HepG2 (cell line): ENCODE data around the gene CELF2. TPM values are rescaled to one million over a fixed set of nuclear protein-coding genes. Genes with fewer than 3 reads are reported as not detected.

Experiments used
- ATAC-seq: fragments of 200-7000 bp; cut with Tn5 transposase; 3 replicates; pipeline ENCODE4 v1.9.1; 2020; ENCODE audit warnings: mild to moderate bottlenecking, moderate library complexity
- BruUV-seq: library from RNA; stranded (reverse); fragments of 400-500 nt; replicated peaks from 2 replicates; lab custom pipeline; 2021; lab: Mats Ljungman, UMichigan
- CTCF ChIA-PET: fragments of 300-600 bp; formaldehyde crosslinking; extraction: SDS; loops from one replicate; lab custom pipeline; 2021; ENCODE audit warnings: low total read pairs, inconsistent platforms, low intra/inter-chr PET ratio; lab: Yijun Ruan, JAX
- POLR2A ChIA-PET: fragments of 350-600 bp; sonication (Branson Sonifier 250); formaldehyde crosslinking; loops from one replicate; lab custom pipeline; 2020; ENCODE audit warnings: antibody characterized with exemption, inconsistent platforms; lab: Yijun Ruan, JAX
- DNase-seq: peaks from one replicate; pipeline ENCODE4 v3.0.0-alpha.2; 2015; ENCODE audit warnings: low spot score
- FAIRE-seq: peaks from 3 replicates; lab custom pipeline; 2011; peaks lifted over from hg19 to GRCh38; lab: Jason Lieb, UNC
- H2AFZ ChIP-seq: one replicate; pipeline ENCODE4 v1.6.1; 2011; ENCODE audit warnings: low read length, inconsistent platforms
- H3K27ac ChIP-seq: fragments of 300-600 bp; 3 replicates; pipeline ENCODE4 v1.8.0; 2011; ENCODE audit warnings: mixed run types, mild to moderate bottlenecking, mixed read lengths, low read length, inconsistent platforms; ENCODE audit not compliant: insufficient read depth; ENCODE audit errors: extremely low read length
- H3K27me3 ChIP-seq, 2 experiments: fragments of 200-600 bp in 1 of 2; 2 replicates in 1 of 2; 3 replicates in 1 of 2; pipeline versions ENCODE4 v1.6.0 to v1.8.0; 2011; ENCODE audit warnings: low read length in 2 of 2, mild to moderate bottlenecking in 2 of 2, moderate library complexity in 2 of 2, inconsistent platforms in 1 of 2; ENCODE audit not compliant: insufficient read depth in 2 of 2, control insufficient read depth in 1 of 2
- H3K36me3 ChIP-seq, 2 experiments: fragments of 200-600 bp in 1 of 2; replicated peaks in 1 of 2; 2 replicates in 1 of 2; 3 replicates in 1 of 2; pipeline versions ENCODE4 v1.5.1 to v1.8.0; 2011; ENCODE audit warnings: low read length in 2 of 2, inconsistent platforms in 1 of 2; ENCODE audit not compliant: insufficient read depth in 2 of 2, control insufficient read depth in 1 of 2
- H3K4me1 ChIP-seq: 2 replicates; pipeline ENCODE4 v1.5.1; 2012; ENCODE audit warnings: low read length, inconsistent platforms; ENCODE audit not compliant: insufficient read depth
- H3K4me2 ChIP-seq: 2 replicates; pipeline ENCODE4 v1.6.0; 2011; ENCODE audit warnings: low read depth, low read length, inconsistent platforms
- H3K4me3 ChIP-seq, 3 experiments: fragments of 200-600 bp in 1 of 3; sonication (generic), shearing (Covaris generic) in 1 of 3; replicated peaks in 1 of 3; 2 replicates each; pipeline ENCODE4 v1.5.1; 2011 to 2016; ENCODE audit warnings: low read length in 3 of 3, inconsistent platforms in 2 of 3, low read depth in 2 of 3, mild to moderate bottlenecking in 2 of 3, control low read depth in 1 of 3, mixed read lengths in 1 of 3; ENCODE audit not compliant: insufficient read depth in 1 of 3
- H3K79me2 ChIP-seq: one replicate; pipeline ENCODE4 v1.6.1; 2011; ENCODE audit warnings: low read length, inconsistent platforms; ENCODE audit not compliant: insufficient read depth
- H3K9ac ChIP-seq: 2 replicates; pipeline ENCODE4 v1.6.0; 2011; ENCODE audit warnings: mild to moderate bottlenecking, low read depth, low read length, inconsistent platforms; ENCODE audit not compliant: insufficient read depth
- H3K9me3 ChIP-seq: 2 replicates; pipeline ENCODE4 v1.5.1; 2012; ENCODE audit warnings: mild to moderate bottlenecking, low read length
- H4K20me1 ChIP-seq: 2 replicates; pipeline ENCODE4 v1.6.0; 2011; ENCODE audit warnings: inconsistent platforms, mild to moderate bottlenecking, low read length, moderate library complexity; ENCODE audit not compliant: insufficient read depth
- ETV6 ChIP-seq: sonication (generic); formaldehyde crosslinking; conservative IDR thresholded peaks from 2 replicates; pipeline ENCODE4 v1.4.0; 2020; ENCODE audit warnings: missing genetic modification reagents
- GABPB1 ChIP-seq: IDR thresholded peaks from 2 replicates; pipeline ENCODE4 v1.6.1; 2016; ENCODE audit warnings: mild to moderate bottlenecking, missing genetic modification reagents, moderate library complexity, missing compliant biosample characterization
- NFYB ChIP-seq: sonication (generic); formaldehyde crosslinking; IDR thresholded peaks from 2 replicates; pipeline ENCODE4 v1.4.0; 2020; ENCODE audit warnings: missing genetic modification reagents
- SP4 ChIP-seq: sonication (generic); formaldehyde crosslinking; IDR thresholded peaks from 2 replicates; pipeline ENCODE4 v1.8.1; 2023; ENCODE audit warnings: mild to moderate bottlenecking, missing genetic modification reagents
- ZBTB8A ChIP-seq: sonication (generic); formaldehyde crosslinking; IDR thresholded peaks from 2 replicates; pipeline ENCODE4 v1.4.0; 2020; ENCODE audit warnings: mild to moderate bottlenecking, low read depth, missing genetic modification reagents, borderline replicate concordance
- ZNF878 ChIP-seq: sonication (generic); formaldehyde crosslinking; IDR thresholded peaks from 2 replicates; pipeline ENCODE4 v1.8.1; 2023; ENCODE audit warnings: mild to moderate bottlenecking, missing genetic modification reagents, moderate library complexity
- WGBS: methylation state at CpG from one replicate; pipeline ENCODE4 v1.1.6; 2017; ENCODE audit warnings: low lambda C conversion rate; 5-methylcytosine and 5-hydroxymethylcytosine counted together
- in situ Hi-C: cut with HindIII; loops from 2 replicates; pipeline ENCODE4 v1.10.0; 2017; ENCODE audit warnings: low pct_unique_long_range_greater_than_20kb; ENCODE audit not compliant: extremely low pct_ligation_motif_present
- intact Hi-C: fragments of 100-400 bp; cut with micrococcal nuclease; formaldehyde crosslinking; loops from one replicate; pipeline ENCODE4 v1.10.0; 2022; ENCODE audit not compliant: unreplicated experiment
- polyA plus RNA-seq, 8 experiments: library from polyadenylated mRNA; depleted of rRNA in 3 of 8; stranded (reverse) in 7 of 8; unstranded in 1 of 8; fragments of >200 nt; fragmentation: Illumina TruSeq in 4 of 8; extraction: Trizol in 4 of 8; gene quantifications; 2 replicates each; pipeline versions ENCODE4 v1.2.1 to v1.2.3, GENCODE V29; 2011 to 2016; ENCODE audit warnings: low read depth in 4 of 8, missing spikeins in 1 of 8, mixed read lengths in 1 of 8; ENCODE audit not compliant: insufficient read depth in 1 of 8
- total RNA-seq, 5 experiments: library from RNA; depleted of rRNA; stranded (reverse); fragments of >200 nt; fragmentation: Illumina TruSeq; extraction: Trizol; gene quantifications; 2 replicates each; pipeline ENCODE4 v1.2.3, GENCODE V29; 2016; ENCODE audit warnings: low read depth in 1 of 5
- TF ChIP-seq, protein P1 (sequence below): sonication (generic); formaldehyde crosslinking; IDR thresholded peaks from 2 replicates; pipeline ENCODE4 v1.4.0; 2020; ENCODE audit warnings: missing genetic modification reagents
- TF ChIP-seq, protein P2 (sequence below): sonication (generic); formaldehyde crosslinking; IDR thresholded peaks from 2 replicates; pipeline ENCODE4 v1.4.0; 2020; ENCODE audit warnings: missing genetic modification reagents

The CELF2 gene
- total and polyA plus RNA-seq, 2 of the 13 experiments (the other 11 are each of a cell fraction or from before 2014, with no cell fraction given), result not detected

- ChIA-PET CTCF (no interaction called here), POLR2A (no interaction called here)
- Histone ChIP-seq H4K20me1 (no peaks in the 10 kb centered on the region), H3K79me2 (no peaks in the 10 kb centered on the region), H3K27me3 (peaks cover 2 to 60% of the 10 kb centered on the region in 2 experiments), H2AFZ (no peak overlapping the region), H3K9me3 (no peaks in the 10 kb centered on the region), H3K27ac (no peak overlapping the region), H3K4me3 (no peak overlapping the region), H3K4me2 (no peak overlapping the region), H3K4me1 (no peaks in the 10 kb centered on the region), H3K36me3 (no peaks in the 10 kb centered on the region), H3K9ac (no peak overlapping the region)
- no TSS peak for BruUV-seq
- DNase-seq (no peak), FAIRE-seq (no peak), ATAC-seq (no peak)
- intact Hi-C loops (no loop called here), in situ Hi-C loops (no loop called here)
- TF ChIP-seq ETV6 (CRISPR knock-in tag) (no peak), NFYB (no peak), GABPB1 (CRISPR knock-in tag) (no peak), ZBTB8A (CRISPR knock-in tag) (no peak), ZNF878 (no peak), SP4 (CRISPR knock-in tag) (no peak)
- TF ChIP-seq, protein P1, sequence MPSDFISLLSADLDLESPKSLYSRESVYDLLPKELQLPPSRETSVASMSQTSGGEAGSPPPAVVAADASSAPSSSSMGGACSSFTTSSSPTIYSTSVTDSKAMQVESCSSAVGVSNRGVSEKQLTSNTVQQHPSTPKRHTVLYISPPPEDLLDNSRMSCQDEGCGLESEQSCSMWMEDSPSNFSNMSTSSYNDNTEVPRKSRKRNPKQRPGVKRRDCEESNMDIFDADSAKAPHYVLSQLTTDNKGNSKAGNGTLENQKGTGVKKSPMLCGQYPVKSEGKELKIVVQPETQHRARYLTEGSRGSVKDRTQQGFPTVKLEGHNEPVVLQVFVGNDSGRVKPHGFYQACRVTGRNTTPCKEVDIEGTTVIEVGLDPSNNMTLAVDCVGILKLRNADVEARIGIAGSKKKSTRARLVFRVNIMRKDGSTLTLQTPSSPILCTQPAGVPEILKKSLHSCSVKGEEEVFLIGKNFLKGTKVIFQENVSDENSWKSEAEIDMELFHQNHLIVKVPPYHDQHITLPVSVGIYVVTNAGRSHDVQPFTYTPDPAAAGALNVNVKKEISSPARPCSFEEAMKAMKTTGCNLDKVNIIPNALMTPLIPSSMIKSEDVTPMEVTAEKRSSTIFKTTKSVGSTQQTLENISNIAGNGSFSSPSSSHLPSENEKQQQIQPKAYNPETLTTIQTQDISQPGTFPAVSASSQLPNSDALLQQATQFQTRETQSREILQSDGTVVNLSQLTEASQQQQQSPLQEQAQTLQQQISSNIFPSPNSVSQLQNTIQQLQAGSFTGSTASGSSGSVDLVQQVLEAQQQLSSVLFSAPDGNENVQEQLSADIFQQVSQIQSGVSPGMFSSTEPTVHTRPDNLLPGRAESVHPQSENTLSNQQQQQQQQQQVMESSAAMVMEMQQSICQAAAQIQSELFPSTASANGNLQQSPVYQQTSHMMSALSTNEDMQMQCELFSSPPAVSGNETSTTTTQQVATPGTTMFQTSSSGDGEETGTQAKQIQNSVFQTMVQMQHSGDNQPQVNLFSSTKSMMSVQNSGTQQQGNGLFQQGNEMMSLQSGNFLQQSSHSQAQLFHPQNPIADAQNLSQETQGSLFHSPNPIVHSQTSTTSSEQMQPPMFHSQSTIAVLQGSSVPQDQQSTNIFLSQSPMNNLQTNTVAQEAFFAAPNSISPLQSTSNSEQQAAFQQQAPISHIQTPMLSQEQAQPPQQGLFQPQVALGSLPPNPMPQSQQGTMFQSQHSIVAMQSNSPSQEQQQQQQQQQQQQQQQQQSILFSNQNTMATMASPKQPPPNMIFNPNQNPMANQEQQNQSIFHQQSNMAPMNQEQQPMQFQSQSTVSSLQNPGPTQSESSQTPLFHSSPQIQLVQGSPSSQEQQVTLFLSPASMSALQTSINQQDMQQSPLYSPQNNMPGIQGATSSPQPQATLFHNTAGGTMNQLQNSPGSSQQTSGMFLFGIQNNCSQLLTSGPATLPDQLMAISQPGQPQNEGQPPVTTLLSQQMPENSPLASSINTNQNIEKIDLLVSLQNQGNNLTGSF (CRISPR knock-in tag), result no peak
- TF ChIP-seq, protein P2, sequence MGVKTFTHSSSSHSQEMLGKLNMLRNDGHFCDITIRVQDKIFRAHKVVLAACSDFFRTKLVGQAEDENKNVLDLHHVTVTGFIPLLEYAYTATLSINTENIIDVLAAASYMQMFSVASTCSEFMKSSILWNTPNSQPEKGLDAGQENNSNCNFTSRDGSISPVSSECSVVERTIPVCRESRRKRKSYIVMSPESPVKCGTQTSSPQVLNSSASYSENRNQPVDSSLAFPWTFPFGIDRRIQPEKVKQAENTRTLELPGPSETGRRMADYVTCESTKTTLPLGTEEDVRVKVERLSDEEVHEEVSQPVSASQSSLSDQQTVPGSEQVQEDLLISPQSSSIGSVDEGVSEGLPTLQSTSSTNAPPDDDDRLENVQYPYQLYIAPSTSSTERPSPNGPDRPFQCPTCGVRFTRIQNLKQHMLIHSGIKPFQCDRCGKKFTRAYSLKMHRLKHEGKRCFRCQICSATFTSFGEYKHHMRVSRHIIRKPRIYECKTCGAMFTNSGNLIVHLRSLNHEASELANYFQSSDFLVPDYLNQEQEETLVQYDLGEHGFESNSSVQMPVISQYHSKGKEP (CRISPR knock-in tag), result no peak
- WGBS, result 25% methylated on average over 12 of the region's 12 CpGs
These were observed 311.5 kb downstream of the CELF2 start for GRCh38 chr10:11329062-11329673.
